ENCODE results near the gene WDR41.
"Not testable (repeated sequence)": the region's sequence is repeated elsewhere in the genome, so short reads cannot be mapped to it uniquely, and the experiment has no call there.

WDR41 gene

GRCh38 chr5:77491783-77492652 is at the start of gene WDR41:
WDR41 (minus strand) TSS chr5:77492316; CDS start chr5:77492220, 96 bp downstream.
- H3K9me3 Mint-ChIP-seq: no peaks in the 10 kb centered on the region
- peak within 1 kb of the TSS; percentile 84 for H3K4me3 Mint-ChIP-seq

GRCh38 chr5:77531297-77531696 is 39.2 kb upstream of the WDR41 start:
- no peaks in the 10 kb centered on the region for H3K36me3 Mint-ChIP-seq (ENCODE audit: insufficient read depth)
- no peaks in the 10 kb centered on the region for H3K9me3 Mint-ChIP-seq
- no peak for DNase-seq (ENCODE audit: low spot score in 2 of 2)
- H3K27ac Mint-ChIP-seq (ENCODE audit: low read depth): no peak overlapping the region
- H3K4me3 Mint-ChIP-seq: no peak overlapping the region
- H3K4me1 Mint-ChIP-seq: no peaks in the 10 kb centered on the region
- H3K27me3 Mint-ChIP-seq: peaks cover 79% of the 10 kb centered on the region
- no peak for ATAC-seq (replicated peaks; ENCODE audit: extremely low read depth, poor library complexity, severe bottlenecking)

More at GRCh38 chr5:77491783-77492652, at the start of gene WDR41:
- ATAC-seq (replicated peaks; ENCODE audit: extremely low read depth, poor library complexity, severe bottlenecking): peak; percentile 86
- Mint-ChIP-seq H3K27me3 (peaks cover 21% of the 10 kb centered on the region), H3K4me1 (peaks cover 7% of the 10 kb centered on the region), H3K36me3 (ENCODE audit: insufficient read depth) (peaks cover 3% of the 10 kb centered on the region), H3K27ac (ENCODE audit: low read depth) (peak within 1 kb of the TSS; percentile 72)
- DNase-seq (ENCODE audit: low spot score in 2 of 2): peak; percentile 73 to 85

GRCh38 chr5:77518304-77518703 is 26.2 kb upstream of the WDR41 start:
- Mint-ChIP-seq H3K27me3 (peaks cover 31% of the 10 kb centered on the region), H3K4me3 (no peak overlapping the region), H3K9me3 (no peaks in the 10 kb centered on the region), H3K4me1 (no peaks in the 10 kb centered on the region), H3K36me3 (ENCODE audit: insufficient read depth) (peaks cover 3% of the 10 kb centered on the region), H3K27ac (ENCODE audit: low read depth) (no peak overlapping the region)
- DNase-seq (ENCODE audit: low spot score in 2 of 2) (no peak), ATAC-seq (replicated peaks; ENCODE audit: extremely low read depth, poor library complexity, severe bottlenecking) (no peak)

GRCh38 chr5:77514457-77514856 is 22.3 kb upstream of the WDR41 start:
- Mint-ChIP-seq H3K27ac (ENCODE audit: low read depth) (no peak overlapping the region), H3K9me3 (no peaks in the 10 kb centered on the region), H3K36me3 (ENCODE audit: insufficient read depth) (peaks cover 3% of the 10 kb centered on the region), H3K4me3 (no peak overlapping the region), H3K4me1 (no peaks in the 10 kb centered on the region), H3K27me3 (peaks cover 28% of the 10 kb centered on the region)
- ATAC-seq (replicated peaks; ENCODE audit: extremely low read depth, poor library complexity, severe bottlenecking) (no peak), DNase-seq (ENCODE audit: low spot score in 2 of 2) (no peak)

- H3K27ac Mint-ChIP-seq (ENCODE audit: low read depth): no peak overlapping the region
- no peaks in the 10 kb centered on the region for H3K4me1 Mint-ChIP-seq
- H3K27me3 Mint-ChIP-seq: peaks cover 37% of the 10 kb centered on the region
These were observed 21.2 kb upstream of the WDR41 start for GRCh38 chr5:77513321-77513720.

GRCh38 chr5:77501132-77501531 is 9.0 kb upstream of the WDR41 start:
- H3K36me3 Mint-ChIP-seq (ENCODE audit: insufficient read depth); H3K4me1 Mint-ChIP-seq; ATAC-seq (replicated peaks; ENCODE audit: extremely low read depth, poor library complexity, severe bottlenecking); DNase-seq (ENCODE audit: low spot score in 2 of 2); H3K4me3 Mint-ChIP-seq; H3K27ac Mint-ChIP-seq (ENCODE audit: low read depth); H3K9me3 Mint-ChIP-seq: not testable (repeated sequence)
- peaks cover 74% of the 10 kb centered on the region for H3K27me3 Mint-ChIP-seq

More at GRCh38 chr5:77513321-77513720, 21.2 kb upstream of the WDR41 start:
- Mint-ChIP-seq H3K36me3 (ENCODE audit: insufficient read depth) (peaks cover 3% of the 10 kb centered on the region), H3K4me3 (no peak overlapping the region), H3K9me3 (no peaks in the 10 kb centered on the region)
- ATAC-seq (replicated peaks; ENCODE audit: extremely low read depth, poor library complexity, severe bottlenecking): no peak
- DNase-seq (ENCODE audit: low spot score in 2 of 2): no peak

- H3K27me3 Mint-ChIP-seq: peaks cover 74% of the 10 kb centered on the region
These were observed 7.9 kb upstream of the WDR41 start for GRCh38 chr5:77499973-77500372.

GRCh38 chr5:77499441-77499840 is 7.3 kb upstream of the WDR41 start:
- DNase-seq (ENCODE audit: low spot score in 2 of 2): no peak
- H3K4me3 Mint-ChIP-seq: no peak overlapping the region
- no peaks in the 10 kb centered on the region for H3K4me1 Mint-ChIP-seq
- H3K9me3 Mint-ChIP-seq: peaks cover 9% of the 10 kb centered on the region
- H3K27ac Mint-ChIP-seq (ENCODE audit: low read depth): no peak overlapping the region
- peaks cover 69% of the 10 kb centered on the region for H3K27me3 Mint-ChIP-seq
- ATAC-seq (replicated peaks; ENCODE audit: extremely low read depth, poor library complexity, severe bottlenecking): no peak
- H3K36me3 Mint-ChIP-seq (ENCODE audit: insufficient read depth): no peaks in the 10 kb centered on the region

More at GRCh38 chr5:77499973-77500372, 7.9 kb upstream of the WDR41 start:
- DNase-seq (ENCODE audit: low spot score in 2 of 2) (no peak), ATAC-seq (replicated peaks; ENCODE audit: extremely low read depth, poor library complexity, severe bottlenecking) (no peak)
- Mint-ChIP-seq H3K4me1 (no peaks in the 10 kb centered on the region), H3K4me3 (no peak overlapping the region), H3K36me3 (ENCODE audit: insufficient read depth) (no peaks in the 10 kb centered on the region), H3K9me3 (peaks cover 9% of the 10 kb centered on the region), H3K27ac (ENCODE audit: low read depth) (no peak overlapping the region)

GRCh38 chr5:77498952-77499351 is 6.8 kb upstream of the WDR41 start:
- H3K36me3 Mint-ChIP-seq (ENCODE audit: insufficient read depth): no peaks in the 10 kb centered on the region
- H3K4me3 Mint-ChIP-seq: no peak overlapping the region
- ATAC-seq (replicated peaks; ENCODE audit: extremely low read depth, poor library complexity, severe bottlenecking) (no peak), DNase-seq (ENCODE audit: low spot score in 2 of 2) (no peak)
- H3K9me3 Mint-ChIP-seq: peaks cover 9% of the 10 kb centered on the region
- H3K27me3 Mint-ChIP-seq: peaks cover 65% of the 10 kb centered on the region
- no peak overlapping the region for H3K27ac Mint-ChIP-seq (ENCODE audit: low read depth)
- no peaks in the 10 kb centered on the region for H3K4me1 Mint-ChIP-seq

- ATAC-seq (replicated peaks; ENCODE audit: extremely low read depth, poor library complexity, severe bottlenecking) (no peak), DNase-seq (ENCODE audit: low spot score in 2 of 2) (no peak)
- Mint-ChIP-seq H3K9me3 (no peaks in the 10 kb centered on the region), H3K4me1 (peaks cover 7% of the 10 kb centered on the region), H3K27me3 (peaks cover 38% of the 10 kb centered on the region), H3K36me3 (ENCODE audit: insufficient read depth) (peaks cover 1% of the 10 kb centered on the region), H3K4me3 (no peak overlapping the region), H3K27ac (ENCODE audit: low read depth) (no peak overlapping the region)
These were observed 2.8 kb upstream of the WDR41 start for GRCh38 chr5:77494935-77495334.

- Mint-ChIP-seq H3K27me3 (peaks cover 27% of the 10 kb centered on the region), H3K4me1 (peaks cover 7% of the 10 kb centered on the region), H3K36me3 (ENCODE audit: insufficient read depth) (peaks cover 1% of the 10 kb centered on the region), H3K27ac (ENCODE audit: low read depth) (no peak overlapping the region), H3K9me3 (no peaks in the 10 kb centered on the region), H3K4me3 (peak overlapping the region; percentile 84)
- no peak for DNase-seq (ENCODE audit: low spot score in 2 of 2)
- peak; percentile 17 for ATAC-seq (replicated peaks; ENCODE audit: extremely low read depth, poor library complexity, severe bottlenecking)
These were observed 511 bp upstream of the WDR41 start for GRCh38 chr5:77492653-77493000.

- Mint-ChIP-seq H3K4me3 (peak overlapping the region; percentile 84), H3K27ac (ENCODE audit: low read depth) (peak overlapping the region; percentile 72)
- not testable (repeated sequence) for ATAC-seq (replicated peaks; ENCODE audit: extremely low read depth, poor library complexity, severe bottlenecking); H3K9me3 Mint-ChIP-seq; H3K27me3 Mint-ChIP-seq; DNase-seq (ENCODE audit: low spot score in 2 of 2); H3K36me3 Mint-ChIP-seq (ENCODE audit: insufficient read depth); H3K4me1 Mint-ChIP-seq
These were observed 1.3 kb downstream of the WDR41 start for GRCh38 chr5:77490741-77491344.

All from central memory CD8-positive, alpha-beta T cell (primary cell).